Duodenal mucosa (tissue), 2 donors: ENCODE measurements around the gene SVIL.

Experiments used
- H3K27ac ChIP-seq: one replicate; pipeline ENCODE4 v1.7.0; 2013; ENCODE audit warnings: low read depth, low read length
- H3K27me3 ChIP-seq, 2 donors: one replicate each; pipeline ENCODE4 v1.7.0; 2013; ENCODE audit warnings: low read length in 2 of 2, control low read depth in 1 of 2; ENCODE audit not compliant: insufficient read depth in 2 of 2, control insufficient read depth in 1 of 2
- H3K36me3 ChIP-seq, 2 donors: one replicate each; pipeline ENCODE4 v1.7.0; 2013; ENCODE audit warnings: low read length in 2 of 2, control low read depth in 1 of 2; ENCODE audit not compliant: insufficient read depth in 2 of 2, control insufficient read depth in 1 of 2
- H3K4me1 ChIP-seq, 2 donors: one replicate each; pipeline ENCODE4 v1.7.0; 2013; ENCODE audit warnings: low read length in 2 of 2, control low read depth in 1 of 2; ENCODE audit not compliant: insufficient read depth in 2 of 2, control insufficient read depth in 1 of 2
- H3K4me3 ChIP-seq, 2 donors: one replicate each; pipeline ENCODE4 v1.7.0; 2013; ENCODE audit warnings: low read length in 2 of 2, low read depth in 1 of 2
- H3K9ac ChIP-seq, 2 donors: one replicate each; pipeline ENCODE4 v1.7.0; 2013; ENCODE audit warnings: low read length in 2 of 2, low read depth in 1 of 2
- H3K9me3 ChIP-seq, 2 donors: one replicate each; pipeline ENCODE4 v1.7.0; 2013; ENCODE audit warnings: low read length in 2 of 2, control low read depth in 1 of 2; ENCODE audit not compliant: control insufficient read depth in 1 of 2

SVIL gene

DNA sequence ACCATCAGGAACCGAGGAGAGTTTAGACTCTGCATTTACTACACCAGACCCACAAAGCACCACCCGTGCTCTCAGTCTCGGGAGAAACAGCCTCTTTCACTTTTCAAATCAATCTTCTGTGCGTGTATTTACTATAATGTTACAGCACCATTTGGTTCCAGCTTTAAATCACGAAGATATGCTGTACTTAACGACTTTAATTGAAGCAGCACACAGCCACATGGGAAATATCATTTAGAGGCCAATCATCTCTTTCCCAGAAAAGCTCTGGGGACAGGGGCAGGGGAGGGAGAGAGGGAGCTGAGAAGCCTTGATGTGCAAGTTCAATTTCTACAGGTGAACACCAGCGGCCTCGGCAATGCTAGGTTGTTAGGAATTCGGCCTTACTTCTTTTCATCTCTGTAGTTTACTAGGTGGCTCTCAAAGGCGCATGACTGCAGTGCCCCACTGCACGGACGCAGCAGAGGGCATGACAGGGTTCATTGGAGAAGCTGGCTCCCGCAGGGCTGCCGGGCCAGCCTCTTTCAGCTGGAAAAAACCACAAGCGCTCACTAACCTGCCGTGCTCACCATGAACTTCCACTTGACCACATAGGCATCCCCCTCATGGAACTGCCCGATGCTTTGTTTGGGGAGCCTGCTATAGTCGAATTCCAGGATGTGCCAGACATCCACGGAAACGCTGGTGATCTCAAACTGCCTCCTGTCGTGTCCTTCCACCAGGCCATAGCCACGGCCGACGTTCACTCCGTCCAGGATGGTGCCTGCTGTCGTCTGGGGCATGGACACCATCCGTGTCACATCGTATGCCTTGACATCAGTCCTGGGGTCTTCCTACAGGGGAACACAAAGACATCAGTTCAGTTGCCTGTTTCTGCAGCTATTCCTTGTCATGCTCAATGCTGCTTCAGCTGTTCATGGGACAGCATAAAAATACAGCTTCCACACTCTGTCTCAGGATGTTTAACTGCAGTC is 154.5 kb downstream of the SVIL start:
- H3K36me3 ChIP-seq = peaks cover 5 to 25% of the 10 kb centered on the region in 2 donors

DNA sequence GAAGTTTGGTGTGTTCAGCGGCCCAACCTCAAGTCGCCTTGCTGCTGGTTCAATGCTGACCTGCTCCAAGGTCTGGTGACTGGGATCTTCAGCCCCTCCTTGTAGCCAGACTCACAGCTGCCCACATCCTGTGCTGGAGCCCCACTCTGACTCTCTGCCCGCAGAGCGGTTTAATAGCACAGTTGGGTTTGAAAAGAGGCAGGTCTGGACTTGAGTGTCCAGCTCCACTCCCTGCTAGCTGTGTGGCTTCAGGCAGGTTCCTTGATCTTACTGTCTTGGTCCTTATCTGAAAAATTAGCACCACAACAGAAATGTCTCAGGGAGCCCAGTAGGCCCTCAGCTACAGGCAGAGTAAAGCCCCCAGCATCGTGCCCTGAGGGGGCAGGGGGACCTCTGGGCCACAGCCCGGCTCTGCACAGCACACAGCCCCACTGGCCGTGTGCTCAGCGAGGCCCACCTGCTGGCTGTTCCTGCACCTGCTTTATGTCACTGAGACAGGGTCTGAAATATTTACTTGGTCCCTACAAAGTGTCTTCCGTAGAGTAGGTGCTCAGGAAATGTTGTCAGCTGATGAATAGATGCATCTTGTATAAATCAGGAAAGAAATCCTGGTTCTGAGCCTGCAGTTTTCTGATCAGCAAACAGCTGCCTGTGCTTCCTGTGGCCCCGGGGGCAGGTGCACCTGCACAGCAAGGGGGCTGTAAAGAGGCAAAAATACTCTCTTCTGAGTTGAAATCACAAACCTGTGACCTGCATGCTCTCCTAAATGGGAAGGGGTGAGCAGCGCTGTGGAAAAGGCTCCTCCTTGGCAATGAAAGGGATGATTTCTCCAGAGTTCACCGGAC is 155.5 kb downstream of the SVIL start:
- Histone ChIP-seq H3K27ac (no peak overlapping the region), H3K4me3 (no peak overlapping the region), H3K27me3 (no peaks in the 10 kb centered on the region), H3K9ac (no peak overlapping the region), H3K4me1 (no peaks in the 10 kb centered on the region), H3K9me3 (no peaks in the 10 kb centered on the region), H3K36me3 (peaks cover 5 to 19% of the 10 kb centered on the region in 2 donors)

More for the DNA sequence above, 154.5 kb downstream of the SVIL start:
- H3K4me3 ChIP-seq = no peak overlapping the region
- H3K27ac ChIP-seq = no peak overlapping the region
- H3K4me1 ChIP-seq = no peaks in the 10 kb centered on the region
- no peaks in the 10 kb centered on the region for H3K27me3 ChIP-seq
- no peak overlapping the region for H3K9ac ChIP-seq
- no peaks in the 10 kb centered on the region for H3K9me3 ChIP-seq

DNA sequence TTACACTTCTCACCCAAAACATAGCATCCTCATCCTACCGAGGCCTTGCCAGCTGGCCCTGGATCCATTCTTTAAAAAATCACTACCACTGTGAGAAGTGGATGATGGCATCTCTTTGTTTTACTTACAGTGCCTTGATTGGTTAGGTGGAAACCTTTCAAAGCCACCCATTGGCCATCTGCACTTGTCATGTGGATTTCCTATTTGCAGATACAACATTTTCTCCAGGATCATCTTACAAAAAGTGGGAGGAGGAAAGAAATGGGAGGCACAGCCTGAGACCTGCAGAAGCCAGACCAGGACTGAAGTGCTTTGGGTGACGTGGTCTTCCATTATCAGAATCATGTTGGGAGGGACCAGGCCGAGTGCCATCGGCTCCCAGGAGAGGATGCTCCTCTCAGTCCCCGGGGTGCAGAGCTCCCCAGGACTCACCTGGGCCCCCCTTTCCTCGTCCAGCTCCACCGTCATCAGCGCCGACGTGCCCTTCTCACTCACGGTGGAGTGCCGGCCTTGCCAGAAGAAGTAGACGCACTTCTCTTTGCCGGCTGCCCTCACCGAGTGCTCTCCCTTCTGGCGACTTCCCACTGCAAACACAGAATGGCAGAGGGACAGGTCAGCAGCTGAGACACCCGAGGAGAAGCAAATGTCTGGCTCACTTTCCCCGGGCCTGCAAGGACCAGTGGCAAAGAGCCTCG is 161.2 kb downstream of the SVIL start:
- H3K27ac ChIP-seq = no peak overlapping the region
- H3K36me3 ChIP-seq = peaks cover 16 to 51% of the 10 kb centered on the region in 2 donors
- no peak overlapping the region for H3K9ac ChIP-seq
- no peaks in the 10 kb centered on the region for H3K4me1 ChIP-seq
- no peak overlapping the region for H3K4me3 ChIP-seq
- H3K27me3 ChIP-seq = no peaks in the 10 kb centered on the region
- H3K9me3 ChIP-seq = no peaks in the 10 kb centered on the region

DNA sequence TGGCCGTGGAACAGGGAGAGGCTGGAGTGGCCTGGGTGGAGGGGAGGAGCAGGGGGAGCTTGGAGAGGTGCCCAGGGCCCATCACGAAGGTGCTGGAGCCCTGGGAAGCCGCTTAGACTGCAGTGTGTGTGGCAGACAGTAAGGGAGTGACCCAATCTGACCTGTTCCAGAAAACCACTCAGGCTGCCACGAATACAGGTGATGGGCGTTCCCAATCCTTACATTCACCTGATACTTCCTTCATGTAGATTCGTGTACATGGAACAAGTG is 161.7 kb downstream of the SVIL start:
- no peaks in the 10 kb centered on the region for H3K27me3 ChIP-seq
- H3K9me3 ChIP-seq = no peaks in the 10 kb centered on the region
- H3K9ac ChIP-seq = no peak overlapping the region
- peaks cover 16 to 54% of the 10 kb centered on the region in 2 donors for H3K36me3 ChIP-seq
- no peak overlapping the region for H3K27ac ChIP-seq
- no peak overlapping the region for H3K4me3 ChIP-seq
- H3K4me1 ChIP-seq = no peaks in the 10 kb centered on the region

DNA sequence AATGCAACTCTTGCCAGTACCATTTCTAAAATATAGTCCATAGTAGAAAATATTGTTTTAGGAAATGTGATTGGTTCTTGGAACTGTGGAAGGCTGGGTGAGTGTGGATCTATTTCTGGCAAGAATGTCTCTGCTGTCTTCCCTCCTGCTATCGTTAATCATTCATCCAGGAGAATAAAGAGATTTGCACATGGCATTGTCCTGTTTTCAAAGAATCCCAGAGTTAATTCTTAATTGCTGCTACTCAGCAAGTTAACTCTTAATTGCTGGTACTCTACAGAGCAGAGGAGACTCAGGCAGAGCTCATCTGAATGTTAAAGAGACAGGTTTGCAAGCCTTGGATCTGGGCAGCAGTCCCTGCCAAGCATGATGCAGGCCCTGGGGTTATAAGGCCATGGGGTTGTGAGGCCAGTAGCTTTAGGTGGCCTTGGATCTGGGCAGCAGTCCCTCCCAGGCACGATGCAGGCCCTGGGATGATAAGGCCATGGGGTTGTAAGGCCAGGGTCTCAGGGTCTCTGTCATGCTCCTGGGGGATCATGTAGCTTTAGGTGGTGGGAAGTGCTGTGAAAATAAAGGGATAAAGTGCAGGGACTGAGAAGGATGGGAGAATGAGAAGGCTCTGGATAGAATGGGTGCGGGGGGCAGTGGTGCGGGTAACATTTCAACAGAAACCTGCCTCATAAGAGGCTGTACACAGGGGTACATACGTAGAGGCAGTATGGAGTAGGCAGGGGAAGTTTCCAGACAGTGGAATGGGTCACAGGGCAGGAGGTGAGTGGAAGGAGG is 162.3 kb downstream of the SVIL start:
- H3K9me3 ChIP-seq = no peaks in the 10 kb centered on the region
- H3K4me1 ChIP-seq = no peaks in the 10 kb centered on the region
- H3K4me3 ChIP-seq = no peak overlapping the region
- H3K9ac ChIP-seq = no peak overlapping the region
- peaks cover 20 to 60% of the 10 kb centered on the region in 2 donors for H3K36me3 ChIP-seq
- no peak overlapping the region for H3K27ac ChIP-seq
- no peaks in the 10 kb centered on the region for H3K27me3 ChIP-seq

DNA sequence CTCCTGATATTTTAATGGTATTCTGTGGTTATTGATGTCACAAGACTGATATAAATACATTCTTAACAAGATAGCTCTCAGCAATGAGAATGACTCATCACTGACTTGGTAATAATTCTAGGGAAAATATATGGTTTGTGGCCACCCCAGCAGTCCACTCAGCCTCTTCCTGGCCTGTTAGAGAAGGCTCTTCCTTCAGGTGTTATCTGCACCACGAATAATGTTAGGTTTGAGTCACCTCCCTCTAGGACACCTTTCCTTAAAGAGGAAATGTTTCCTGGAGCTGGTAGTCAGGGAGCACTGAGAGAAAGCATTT is 163.3 kb downstream of the SVIL start:
- Histone ChIP-seq H3K36me3 (peaks cover 24 to 66% of the 10 kb centered on the region in 2 donors), H3K27me3 (no peaks in the 10 kb centered on the region), H3K9me3 (no peaks in the 10 kb centered on the region), H3K4me3 (no peak overlapping the region), H3K27ac (no peak overlapping the region), H3K9ac (no peak overlapping the region), H3K4me1 (no peaks in the 10 kb centered on the region)

DNA sequence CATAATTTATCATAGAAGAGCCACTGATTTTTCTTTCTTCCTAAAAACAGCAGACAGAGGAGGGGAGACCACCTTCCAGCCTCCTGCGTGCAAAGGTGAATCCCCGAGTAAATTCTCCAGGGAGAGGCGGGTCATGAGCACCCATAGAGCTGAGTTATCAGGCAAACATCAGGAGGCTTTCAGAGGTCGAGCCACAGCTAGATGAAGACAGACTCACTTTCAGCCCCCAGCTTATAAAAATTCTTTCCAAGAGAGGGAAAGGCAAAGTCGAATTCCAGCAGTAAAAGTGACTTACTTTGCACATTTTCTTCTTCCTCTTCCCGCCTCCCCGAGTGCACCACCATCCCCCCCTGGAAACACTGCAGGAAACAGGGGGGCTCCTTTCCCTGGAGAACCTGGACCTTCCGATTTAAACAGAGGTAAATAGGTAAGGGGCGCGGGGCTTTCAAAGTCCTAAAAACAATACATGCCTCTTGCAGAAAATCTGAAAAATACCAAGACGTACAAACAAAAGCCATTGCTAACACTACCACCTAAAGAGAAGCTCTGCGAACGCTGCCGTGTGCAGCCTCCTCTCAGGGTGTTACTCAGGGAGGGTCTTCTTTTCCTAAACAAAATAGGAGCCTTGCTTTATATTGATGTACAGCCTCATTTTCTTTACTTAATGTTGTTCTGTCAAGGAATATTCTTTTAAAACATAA is 163.8 kb downstream of the SVIL start:
- Histone ChIP-seq H3K36me3 (peaks cover 24 to 66% of the 10 kb centered on the region in 2 donors), H3K4me1 (no peaks in the 10 kb centered on the region), H3K27ac (no peak overlapping the region), H3K9me3 (no peaks in the 10 kb centered on the region), H3K27me3 (no peaks in the 10 kb centered on the region), H3K4me3 (no peak overlapping the region), H3K9ac (no peak overlapping the region)

DNA sequence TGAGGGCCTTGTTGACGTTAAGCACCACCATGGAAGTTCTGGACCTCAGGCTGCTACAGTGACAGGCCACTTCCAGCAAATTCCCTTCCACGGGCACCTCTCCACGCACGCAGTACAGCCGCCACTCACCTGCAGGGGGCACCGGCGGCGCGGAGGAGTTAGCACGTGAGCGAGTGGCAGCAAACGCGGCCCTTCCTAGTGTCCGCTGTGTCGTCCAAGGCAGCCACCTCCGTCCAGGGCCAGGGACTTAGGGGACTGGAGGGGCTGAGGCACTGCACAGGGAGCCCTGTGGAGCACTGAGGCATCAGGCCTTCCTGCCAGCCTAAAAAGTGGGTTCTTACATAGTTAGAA is 164.4 kb downstream of the SVIL start:
- Histone ChIP-seq H3K9ac (no peak overlapping the region), H3K4me1 (no peaks in the 10 kb centered on the region), H3K27me3 (no peaks in the 10 kb centered on the region), H3K4me3 (no peak overlapping the region), H3K36me3 (peaks cover 25 to 65% of the 10 kb centered on the region in 2 donors), H3K27ac (no peak overlapping the region), H3K9me3 (no peaks in the 10 kb centered on the region)
